ENCODE results near the gene TNS1. TPM values are rescaled to one million over a fixed set of nuclear protein-coding genes. Genes with fewer than 3 reads are reported as not detected.
A peak's percentile ranks its signal among the peaks of the same experiment; 100 is the strongest.

The TNS1 gene
- polyA plus RNA-seq, 3 donors, result 0.26 to 1.6 (median 1.5) TPM

DNA sequence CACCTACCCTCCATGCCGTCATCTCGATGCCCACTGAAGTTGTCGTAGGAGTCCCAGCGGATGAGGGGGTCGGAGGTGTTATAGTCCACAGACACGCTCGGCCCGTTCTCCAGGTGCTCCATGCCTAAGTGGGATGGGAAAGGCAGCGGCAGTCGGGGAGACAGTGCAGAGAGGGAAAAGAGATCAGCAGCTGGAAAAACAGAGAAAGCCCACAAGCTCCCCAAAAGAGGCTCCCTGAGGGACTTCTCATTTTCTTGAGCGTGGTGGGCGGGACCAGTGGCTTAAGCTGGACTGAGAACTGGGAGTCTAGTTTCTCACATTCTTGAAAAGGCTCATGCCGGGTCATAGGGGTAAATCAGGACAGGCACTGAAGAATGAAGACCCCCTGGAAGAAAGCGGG is 121.9 kb downstream of the TNS1 start:
- 84% methylated on average over 12 of the region's 14 CpGs for WGBS (ENCODE audit: insufficient coverage)
- Histone ChIP-seq H3K9ac (ENCODE audit: insufficient read depth, low read length, poor library complexity, severe bottlenecking) (no peak overlapping the region), H3K9me3 (replicated peaks in 1 of 2; ENCODE audit: control insufficient read depth in 1 of 2, insufficient read depth in 1 of 2, low read length in 2 of 2) (no peaks in the 10 kb centered on the region), H3K4me3 (replicated peaks in 1 of 3; ENCODE audit: low read depth in 2 of 3, low read length in 3 of 3) (no peak overlapping the region), H2AFZ (ENCODE audit: insufficient read depth, low read depth, low read length, poor library complexity, severe bottlenecking) (no peak overlapping the region), H3K36me3 (replicated peaks in 1 of 2; ENCODE audit: control insufficient read depth in 1 of 2, insufficient read depth in 2 of 2, low read length in 2 of 2) (peaks cover 0 to 12% of the 10 kb centered on the region in 2 donors), H3K27me3 (ENCODE audit: control insufficient read depth in 2 of 2, insufficient read depth in 2 of 2, low read length in 2 of 2) (no peaks in the 10 kb centered on the region), H3K4me2 (replicated peaks; ENCODE audit: extremely low read depth, low read length, poor library complexity, severe bottlenecking) (no peak overlapping the region), H3K79me2 (ENCODE audit: insufficient read depth, low read length) (no peaks in the 10 kb centered on the region), H3K27ac (ENCODE audit: low read depth in 1 of 2, low read length in 2 of 2) (no peak overlapping the region), H4K20me1 (ENCODE audit: insufficient read depth, low read length) (no peaks in the 10 kb centered on the region), H3K4me1 (ENCODE audit: control insufficient read depth in 1 of 2, insufficient read depth in 2 of 2, low read length in 2 of 2) (peaks cover 4% of the 10 kb centered on the region in 2 donors)
- Mint-ChIP-seq H3K9me3 (no peaks in the 10 kb centered on the region), H3K27me3 (ENCODE audit: low read depth in 3 of 3) (peaks cover 0 to 10% (median 0%) of the 10 kb centered on the region in 3 donors), H3K4me3 (no peak overlapping the region), H3K36me3 (peaks cover 20 to 25% of the 10 kb centered on the region in 2 donors), H3K4me1 (peaks cover 9% of the 10 kb centered on the region), H3K27ac (no peak overlapping the region)
- DNase-seq, result no peak
- intact Hi-C loops (cut with micrococcal nuclease), result no loop called here
- no peak for TF ChIP-seq CTCF (IDR thresholded peaks at IDR 0.05)

DNA sequence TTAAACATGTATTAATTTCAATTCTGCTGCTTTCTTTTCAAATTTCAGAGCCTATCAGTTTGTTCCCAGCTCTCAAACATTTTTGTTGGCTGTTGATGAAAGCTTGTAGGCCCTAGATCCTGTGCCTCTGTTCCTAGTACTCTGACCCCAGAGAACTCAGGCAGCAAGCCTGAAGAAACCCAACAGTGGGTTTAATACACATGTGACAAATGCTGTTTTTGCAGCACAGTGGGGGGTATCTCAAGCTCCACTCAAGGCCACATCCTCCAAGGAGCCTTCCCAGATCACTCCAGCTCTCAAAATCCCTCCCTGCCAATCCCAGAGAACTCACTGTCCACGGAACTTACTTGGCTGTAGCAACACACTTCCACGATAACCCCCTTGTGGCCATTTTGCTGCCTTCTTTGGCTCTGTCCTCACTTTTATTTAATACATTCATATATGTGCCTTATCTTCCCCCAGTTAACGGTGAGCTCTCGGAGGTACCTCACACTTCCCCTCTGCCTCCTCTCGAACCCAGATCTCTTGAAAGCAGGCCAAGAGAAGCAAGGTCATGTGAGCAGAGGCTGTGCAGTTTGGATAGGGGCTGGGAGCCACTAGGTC is 122.4 kb downstream of the TNS1 start:
- peak overlapping the region in 2 of 7 donors; percentile 6 to 12 for H3K27ac Mint-ChIP-seq
- H3K36me3 Mint-ChIP-seq, result peaks cover 20 to 25% of the 10 kb centered on the region in 2 donors
- Histone ChIP-seq H3K27ac (ENCODE audit: low read depth in 1 of 2, low read length in 2 of 2) (no peak overlapping the region), H3K9ac (ENCODE audit: insufficient read depth, low read length, poor library complexity, severe bottlenecking) (no peak overlapping the region), H3K4me3 (replicated peaks in 1 of 3; ENCODE audit: low read depth in 2 of 3, low read length in 3 of 3) (no peak overlapping the region), H3K79me2 (ENCODE audit: insufficient read depth, low read length) (no peaks in the 10 kb centered on the region), H3K9me3 (replicated peaks in 1 of 2; ENCODE audit: control insufficient read depth in 1 of 2, insufficient read depth in 1 of 2, low read length in 2 of 2) (no peaks in the 10 kb centered on the region), H4K20me1 (ENCODE audit: insufficient read depth, low read length) (no peaks in the 10 kb centered on the region), H3K36me3 (replicated peaks in 1 of 2; ENCODE audit: control insufficient read depth in 1 of 2, insufficient read depth in 2 of 2, low read length in 2 of 2) (peaks cover 0 to 12% of the 10 kb centered on the region in 2 donors), H3K4me2 (replicated peaks; ENCODE audit: extremely low read depth, low read length, poor library complexity, severe bottlenecking) (no peak overlapping the region), H3K27me3 (ENCODE audit: control insufficient read depth in 2 of 2, insufficient read depth in 2 of 2, low read length in 2 of 2) (no peaks in the 10 kb centered on the region), H3K4me1 (ENCODE audit: control insufficient read depth in 1 of 2, insufficient read depth in 2 of 2, low read length in 2 of 2) (no peaks in the 10 kb centered on the region), H2AFZ (ENCODE audit: insufficient read depth, low read depth, low read length, poor library complexity, severe bottlenecking) (no peak overlapping the region)
- no peak for DNase-seq
- H3K27me3 Mint-ChIP-seq (ENCODE audit: low read depth in 3 of 3), result peaks cover 0 to 10% (median 0%) of the 10 kb centered on the region in 3 donors
- peaks cover 7% of the 10 kb centered on the region for H3K4me1 Mint-ChIP-seq
- TF ChIP-seq CTCF (IDR thresholded peaks at IDR 0.05), result no peak
- intact Hi-C loops (cut with micrococcal nuclease), result no loop called here
- no peaks in the 10 kb centered on the region for H3K9me3 Mint-ChIP-seq
- 100% methylated on average over 3 of the region's 5 CpGs for WGBS (ENCODE audit: insufficient coverage)
- no peak overlapping the region for H3K4me3 Mint-ChIP-seq

All from CD14-positive monocyte (primary cell).